Effector CD4-positive, alpha-beta T cell (primary cell): Measurements from ENCODE around the gene MFSD1.
A peak's percentile ranks its signal among the peaks of the same experiment; 100 is the strongest.

Source experiments
- DNase-seq: peaks from one replicate; pipeline ENCODE4 v3.0.0-alpha.2; 2020

MFSD1 gene

GRCh38 chr3:158820521-158820920 is 18.7 kb downstream of the MFSD1 start:
- DNase-seq = no peak

- DNase-seq = no peak
These were observed 20.0 kb downstream of the MFSD1 start for GRCh38 chr3:158821847-158822246.

GRCh38 chr3:158823426-158823825 is 21.6 kb downstream of the MFSD1 start:
- no peak for DNase-seq

GRCh38 chr3:158827773-158828172 is 25.9 kb downstream of the MFSD1 start:
- DNase-seq = no peak

GRCh38 chr3:158830391-158830790 is 28.5 kb downstream of the MFSD1 start:
- DNase-seq = no peak

GRCh38 chr3:158831861-158832260 is 30.0 kb downstream of the MFSD1 start:
- DNase-seq = no peak

GRCh38 chr3:158835631-158836030 is 33.8 kb downstream of the MFSD1 start:
- no peak for DNase-seq

- DNase-seq = no peak
These were observed 34.5 kb downstream of the MFSD1 start for GRCh38 chr3:158836312-158836711.

- DNase-seq = no peak
These were observed 35.4 kb downstream of the MFSD1 start for GRCh38 chr3:158837240-158837639.

- DNase-seq = no peak
These were observed 38.1 kb downstream of the MFSD1 start for GRCh38 chr3:158839966-158840365.

- DNase-seq = no peak
These were observed 39.5 kb downstream of the MFSD1 start for GRCh38 chr3:158841387-158841786.

- DNase-seq = no peak
These were observed 41.1 kb downstream of the MFSD1 start for GRCh38 chr3:158842976-158843375.

- DNase-seq = peak; percentile 9
These were observed 44.0 kb downstream of the MFSD1 start for GRCh38 chr3:158845765-158846350.

- DNase-seq = no peak
These were observed 45.1 kb downstream of the MFSD1 start for GRCh38 chr3:158846803-158847451.

- no peak for DNase-seq
These were observed 45.6 kb downstream of the MFSD1 start for GRCh38 chr3:158847452-158847821.

- no peak for DNase-seq
These were observed 46.0 kb downstream of the MFSD1 start for GRCh38 chr3:158847885-158848284.

- DNase-seq = no peak
These were observed 47.9 kb downstream of the MFSD1 start for GRCh38 chr3:158849757-158850156.

GRCh38 chr3:158859362-158859761 is 57.5 kb downstream of the MFSD1 start:
- no peak for DNase-seq

- DNase-seq = no peak
These were observed 61.4 kb downstream of the MFSD1 start for GRCh38 chr3:158863247-158863646.

- no peak for DNase-seq
These were observed 62.6 kb downstream of the MFSD1 start for GRCh38 chr3:158864492-158864891.

GRCh38 chr3:158875700-158876099 is 73.8 kb downstream of the MFSD1 start:
- DNase-seq = no peak
